CD4-positive, alpha-beta T cell treated with Interleukin-6 for 4 hours (primary cell): Measurements from ENCODE around the gene PIN1.

Source experiments
- DNase-seq: peaks from one replicate; pipeline ENCODE4 v3.0.0-alpha.2; 2020; ENCODE audit warnings: mixed read lengths

PIN1 gene

GRCh38 chr19:9857076-9857721 is 22.1 kb downstream of the PIN1 start:
- no peak for DNase-seq

GRCh38 chr19:9857920-9858746 is 23.0 kb downstream of the PIN1 start:
- DNase-seq = peak; percentile 78

GRCh38 chr19:9858766-9859165 is 23.6 kb downstream of the PIN1 start:
- DNase-seq = no peak

- DNase-seq = no peak
Measured at GRCh38 chr19:9860407-9860806, 25.3 kb downstream of the PIN1 start.

DNA sequence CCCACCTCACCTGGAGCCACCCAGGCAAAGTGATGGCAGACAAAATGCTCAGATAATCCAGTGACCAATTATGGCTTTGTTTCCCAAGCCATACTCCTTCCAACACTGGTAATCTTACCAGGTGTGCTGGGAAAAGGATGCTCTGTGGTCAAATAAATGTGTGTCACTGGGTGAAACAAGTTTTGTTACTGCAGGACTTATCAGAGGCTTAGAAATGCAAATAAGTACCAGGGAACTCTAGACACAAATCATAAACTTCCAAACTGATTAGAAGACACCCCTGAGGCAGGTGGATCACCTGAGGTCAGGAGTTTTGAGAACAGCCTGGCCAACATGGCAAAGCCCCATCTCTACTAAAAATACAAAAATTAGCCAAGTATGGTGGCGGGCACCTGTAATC is 26.4 kb downstream of the PIN1 start:
- no peak for DNase-seq

- DNase-seq = peak; percentile 57
Measured at GRCh38 chr19:9862938-9863337, 27.8 kb downstream of the PIN1 start.

GRCh38 chr19:9863759-9864158 is 28.6 kb downstream of the PIN1 start:
- peak; percentile 57 for DNase-seq

GRCh38 chr19:9865732-9866501 is 30.8 kb downstream of the PIN1 start:
- peak; percentile 69 for DNase-seq

GRCh38 chr19:9868983-9869617 is 34.0 kb downstream of the PIN1 start:
- no peak for DNase-seq

DNA sequence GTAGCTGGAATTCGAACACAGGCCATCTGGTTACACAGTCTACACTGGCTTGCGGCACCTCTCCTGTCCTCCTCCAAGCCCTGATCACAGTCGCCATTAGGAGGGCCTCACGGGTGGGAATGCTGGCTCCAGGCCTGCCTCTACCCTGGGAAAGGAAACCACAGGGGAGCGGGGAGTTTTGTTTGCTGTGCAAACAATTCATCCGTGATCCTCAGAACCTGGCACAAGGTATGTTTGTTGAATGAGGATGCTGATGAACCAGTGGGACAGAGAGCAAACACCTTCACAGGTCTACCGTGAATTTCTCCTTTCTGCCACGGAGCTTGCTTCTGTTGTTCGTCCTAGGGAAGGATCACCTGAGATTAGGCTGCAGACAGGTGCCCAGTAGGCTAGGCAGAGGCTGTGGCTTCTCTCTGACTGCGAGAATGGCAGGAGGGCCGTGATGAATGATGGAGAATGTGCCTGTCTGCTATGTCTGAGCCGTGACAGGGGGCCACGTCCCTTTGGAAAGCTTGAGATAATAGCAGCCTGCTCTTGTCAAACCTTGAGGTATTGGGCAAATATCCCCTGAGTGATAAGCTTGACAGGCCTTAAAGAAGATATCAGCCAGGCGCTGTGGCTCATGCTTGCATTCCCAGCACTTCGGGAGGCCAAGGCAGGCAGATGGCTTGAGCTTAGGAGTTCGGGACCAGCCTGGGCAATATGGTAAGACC is 36.7 kb downstream of the PIN1 start:
- DNase-seq = no peak

GRCh38 chr19:9872618-9873242 is 37.6 kb downstream of the PIN1 start:
- DNase-seq = no peak

- DNase-seq = no peak
Measured at GRCh38 chr19:9875031-9875627, 40.0 kb downstream of the PIN1 start.

- no peak for DNase-seq
Measured at GRCh38 chr19:9875796-9876195, 40.7 kb downstream of the PIN1 start.

GRCh38 chr19:9877780-9878510 is 42.8 kb downstream of the PIN1 start:
- no peak for DNase-seq

- no peak for DNase-seq
Measured at GRCh38 chr19:9878511-9879196, 43.5 kb downstream of the PIN1 start.

GRCh38 chr19:9881720-9882119 is 46.6 kb downstream of the PIN1 start:
- no peak for DNase-seq

DNA sequence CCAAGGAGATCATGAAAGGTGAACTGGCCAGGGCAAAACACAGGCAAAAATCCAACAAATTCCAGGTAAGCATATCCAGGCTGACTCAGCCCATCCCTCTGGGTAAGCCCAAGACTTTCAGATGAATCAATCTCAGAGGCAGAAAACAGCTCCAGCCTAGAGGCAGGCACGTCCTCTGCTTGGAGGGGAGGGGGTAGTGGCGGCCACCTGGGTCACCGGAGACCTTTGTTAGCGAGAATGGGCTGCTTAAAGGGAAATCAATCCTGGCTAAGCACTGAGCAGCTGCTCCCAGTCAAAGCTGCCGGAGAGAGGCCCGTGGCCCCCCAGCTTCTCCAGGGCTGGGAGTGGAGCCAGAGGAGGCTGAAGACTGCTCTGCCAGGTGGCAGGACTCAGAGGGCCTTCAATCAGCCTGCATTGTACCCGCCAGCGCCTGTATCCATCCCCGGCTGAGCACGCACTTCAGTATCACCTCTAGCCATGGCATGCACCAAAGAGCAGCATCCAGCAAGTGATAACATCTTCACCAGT is 48.2 kb downstream of the PIN1 start:
- no peak for DNase-seq

DNA sequence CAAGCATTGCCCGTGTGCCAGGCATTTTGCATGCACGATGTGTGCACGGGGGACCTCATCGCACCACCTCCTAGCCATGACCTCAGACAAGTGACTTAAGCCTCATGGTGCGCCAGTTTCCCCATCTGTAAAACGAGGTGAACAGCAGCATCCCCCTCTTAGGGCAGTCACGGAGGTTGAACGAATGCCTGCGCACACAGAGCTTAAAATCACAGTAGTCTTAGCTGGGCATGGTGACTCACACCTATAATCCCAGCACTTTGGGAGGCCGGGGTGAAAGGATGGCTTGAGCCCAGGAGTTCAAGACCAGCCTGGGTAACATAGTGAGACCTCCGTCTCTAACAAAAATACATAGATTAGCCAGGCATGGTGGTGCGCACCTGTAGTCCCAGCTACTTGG is 48.6 kb downstream of the PIN1 start:
- no peak for DNase-seq

DNA sequence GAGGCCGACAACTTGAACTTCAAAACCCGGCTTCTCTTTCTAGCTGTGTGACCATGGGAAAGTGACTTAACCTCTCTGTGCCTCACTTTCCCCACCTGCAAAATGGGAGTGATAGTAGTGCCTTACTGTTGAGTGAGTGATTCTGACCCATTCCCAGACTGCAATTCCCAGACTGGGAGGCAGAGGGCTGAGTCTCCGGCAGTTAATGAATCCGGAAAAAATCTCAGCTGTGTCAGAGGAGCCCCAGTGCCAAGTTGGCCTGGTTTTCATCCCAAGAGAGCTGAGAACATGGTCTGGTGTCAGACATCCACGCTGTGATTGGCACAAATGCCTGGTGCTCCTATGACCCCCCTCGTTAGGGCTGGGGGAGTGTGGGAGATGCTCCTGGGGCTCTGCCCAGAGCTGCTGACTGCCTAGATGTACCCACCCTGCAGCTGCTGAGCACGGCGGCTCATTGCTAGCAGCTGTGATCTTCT is 50.0 kb downstream of the PIN1 start:
- DNase-seq = no peak
